Measurements from ENCODE around the gene BNC2. TPM values are rescaled to one million over a fixed set of nuclear protein-coding genes. Genes with fewer than 3 reads are reported as not detected.

BNC2 gene
- total RNA-seq, 1 experiment from 2014 or later: 11.7 TPM

DNA sequence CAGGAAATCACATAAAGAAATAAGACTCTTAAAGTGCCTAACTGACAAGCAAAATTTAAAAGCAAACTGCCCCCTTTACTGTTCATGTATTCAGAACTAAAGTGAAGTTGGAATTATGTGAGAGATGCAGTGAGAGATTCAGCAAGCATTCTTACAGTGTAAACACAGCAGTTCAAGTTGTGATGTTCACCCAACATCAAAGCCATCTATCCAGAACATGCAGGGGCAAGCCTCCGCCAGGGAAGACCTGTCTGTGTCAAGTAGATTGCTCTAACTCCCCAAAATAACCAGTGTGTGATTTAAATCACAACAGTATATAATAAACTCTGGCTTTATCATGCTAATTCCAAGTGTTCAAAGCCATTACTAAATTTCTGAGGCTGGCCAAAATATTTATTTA is 233.3 kb downstream of the BNC2 start:
- no TSS peak for BruUV-seq (replicated peaks)
- H4K20me1 ChIP-seq (ENCODE audit: low read length): no peaks in the 10 kb centered on the region
- no peak overlapping the region for H3K9ac ChIP-seq (ENCODE audit: low read length)
- ATAC-seq (no peak), DNase-seq (no peak)
- peaks cover 4% of the 10 kb centered on the region; the same call in 1 of the 2 replicates for H3K79me2 ChIP-seq (ENCODE audit: low read length)
- H3K27me3 ChIP-seq (ENCODE audit: low read length): no peaks in the 10 kb centered on the region
- no peak overlapping the region for H3K27ac ChIP-seq (ENCODE audit: low read length)
- no peaks in the 10 kb centered on the region for H3K4me1 ChIP-seq (ENCODE audit: insufficient read depth, low read length)
- POLR2A ChIA-PET (ENCODE audit: unreplicated experiment): interaction anchor here (0.6 kb wide), 1 partner anchor 27 kb away, joined by 4 read pairs; no protein-coding TSS in a partner anchor
- CTCF ChIA-PET: no interaction called here
- intact Hi-C loops (cut with micrococcal nuclease): no loop called here
- no peaks in the 10 kb centered on the region for H3F3A ChIP-seq (ENCODE audit: low read length, unreplicated experiment)
- H3K9me2 ChIP-seq (replicated peaks; ENCODE audit: low read length): no peaks in the 10 kb centered on the region
- TF ChIP-seq, protein P1, sequence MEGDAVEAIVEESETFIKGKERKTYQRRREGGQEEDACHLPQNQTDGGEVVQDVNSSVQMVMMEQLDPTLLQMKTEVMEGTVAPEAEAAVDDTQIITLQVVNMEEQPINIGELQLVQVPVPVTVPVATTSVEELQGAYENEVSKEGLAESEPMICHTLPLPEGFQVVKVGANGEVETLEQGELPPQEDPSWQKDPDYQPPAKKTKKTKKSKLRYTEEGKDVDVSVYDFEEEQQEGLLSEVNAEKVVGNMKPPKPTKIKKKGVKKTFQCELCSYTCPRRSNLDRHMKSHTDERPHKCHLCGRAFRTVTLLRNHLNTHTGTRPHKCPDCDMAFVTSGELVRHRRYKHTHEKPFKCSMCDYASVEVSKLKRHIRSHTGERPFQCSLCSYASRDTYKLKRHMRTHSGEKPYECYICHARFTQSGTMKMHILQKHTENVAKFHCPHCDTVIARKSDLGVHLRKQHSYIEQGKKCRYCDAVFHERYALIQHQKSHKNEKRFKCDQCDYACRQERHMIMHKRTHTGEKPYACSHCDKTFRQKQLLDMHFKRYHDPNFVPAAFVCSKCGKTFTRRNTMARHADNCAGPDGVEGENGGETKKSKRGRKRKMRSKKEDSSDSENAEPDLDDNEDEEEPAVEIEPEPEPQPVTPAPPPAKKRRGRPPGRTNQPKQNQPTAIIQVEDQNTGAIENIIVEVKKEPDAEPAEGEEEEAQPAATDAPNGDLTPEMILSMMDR (conservative IDR thresholded peaks at IDR 0.05; ENCODE audit: low read depth, low read length): no peak
- H3K36me3 ChIP-seq (ENCODE audit: low read depth, low read length): no peaks in the 10 kb centered on the region
- H3K9me3 ChIP-seq (ENCODE audit: low read length): no peaks in the 10 kb centered on the region
- no peak overlapping the region for H3K4me2 ChIP-seq (ENCODE audit: low read length)
- H2AFZ ChIP-seq (ENCODE audit: low read length): no peak overlapping the region
- no peak overlapping the region for H3K4me3 ChIP-seq (ENCODE audit: low read length)

DNA sequence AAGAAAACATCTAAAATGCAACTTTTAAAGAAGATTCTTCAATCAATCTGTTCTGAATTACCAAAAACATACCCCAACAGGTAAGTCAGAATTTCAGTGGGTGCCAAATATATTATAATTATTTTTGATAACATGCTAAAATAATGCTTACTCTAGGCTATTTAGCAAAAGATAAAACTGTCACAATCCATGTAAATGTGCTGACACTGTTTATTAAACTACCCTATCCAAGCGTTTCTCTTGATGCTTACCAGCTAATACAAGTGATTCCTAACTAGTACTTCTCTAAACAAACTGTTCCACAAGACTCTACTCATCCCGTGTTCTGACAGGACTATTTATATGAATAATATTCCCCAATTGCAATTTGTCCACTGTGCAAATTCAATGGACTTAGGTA is 236.7 kb downstream of the BNC2 start:
- Histone ChIP-seq H3K9ac (ENCODE audit: low read length) (no peak overlapping the region), H3K79me2 (ENCODE audit: low read length) (no peaks in the 10 kb centered on the region), H3K9me3 (ENCODE audit: low read length) (no peaks in the 10 kb centered on the region), H4K20me1 (ENCODE audit: low read length) (no peaks in the 10 kb centered on the region), H3F3A (ENCODE audit: low read length, unreplicated experiment) (no peaks in the 10 kb centered on the region), H3K4me1 (ENCODE audit: insufficient read depth, low read length) (no peaks in the 10 kb centered on the region), H3K4me2 (ENCODE audit: low read length) (no peak overlapping the region), H3K9me2 (replicated peaks; ENCODE audit: low read length) (no peaks in the 10 kb centered on the region), H3K4me3 (ENCODE audit: low read length) (no peak overlapping the region), H3K27me3 (ENCODE audit: low read length) (no peaks in the 10 kb centered on the region), H3K36me3 (ENCODE audit: low read depth, low read length) (no peaks in the 10 kb centered on the region), H2AFZ (ENCODE audit: low read length) (no peak overlapping the region), H3K27ac (ENCODE audit: low read length) (no peak overlapping the region)
- TF ChIP-seq EZH2phosphoT487 (IDR thresholded peaks at IDR 0.05; ENCODE audit: borderline replicate concordance, low read length) (no peak), EZH2 (IDR thresholded peaks at IDR 0.05; ENCODE audit: low read length, unreplicated experiment) (no peak)
- TF ChIP-seq, protein P1 (conservative IDR thresholded peaks at IDR 0.05; ENCODE audit: low read depth, low read length): no peak
- intact Hi-C loops (cut with micrococcal nuclease): no loop called here
- ChIA-PET POLR2A (ENCODE audit: unreplicated experiment) (no interaction called here), CTCF (no interaction called here)
- ATAC-seq (no peak), DNase-seq (no peak)
- no TSS peak for BruUV-seq (replicated peaks)

DNA sequence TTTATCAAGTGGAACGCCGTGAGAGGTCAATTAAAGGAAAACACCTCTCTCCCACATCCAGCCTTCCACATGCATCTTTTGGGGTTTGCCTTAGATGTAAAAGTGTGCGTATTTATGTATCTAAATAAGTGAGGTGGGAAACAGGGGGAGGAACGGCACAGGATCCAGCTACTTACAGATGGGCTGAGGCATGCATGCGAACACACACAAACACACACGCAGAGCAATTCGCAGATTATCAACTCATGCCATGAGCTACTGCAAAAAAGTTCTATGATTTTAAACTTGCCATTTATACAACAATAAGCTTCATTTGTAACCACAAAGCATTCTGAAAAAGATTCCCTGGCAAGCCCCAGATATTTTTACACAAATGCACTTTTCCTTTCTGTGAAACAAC is 242.1 kb downstream of the BNC2 start:
- H2AFZ ChIP-seq (ENCODE audit: low read length): no peak overlapping the region
- BruUV-seq (replicated peaks): no TSS peak
- CTCF ChIA-PET: no interaction called here

More for the DNA sequence above, 242.1 kb downstream of the BNC2 start:
- TF ChIP-seq EZH2phosphoT487 (IDR thresholded peaks at IDR 0.05; ENCODE audit: borderline replicate concordance, low read length): no peak
- TF ChIP-seq EZH2 (IDR thresholded peaks at IDR 0.05; ENCODE audit: low read length, unreplicated experiment): no peak
- TF ChIP-seq, protein P1 (conservative IDR thresholded peaks at IDR 0.05; ENCODE audit: low read depth, low read length): no peak
- Histone ChIP-seq H3K9me2 (replicated peaks; ENCODE audit: low read length) (no peaks in the 10 kb centered on the region), H3F3A (ENCODE audit: low read length, unreplicated experiment) (no peaks in the 10 kb centered on the region), H3K4me1 (ENCODE audit: insufficient read depth, low read length) (peaks cover 23% of the 10 kb centered on the region), H3K36me3 (ENCODE audit: low read depth, low read length) (no peaks in the 10 kb centered on the region), H4K20me1 (ENCODE audit: low read length) (no peaks in the 10 kb centered on the region), H3K4me3 (ENCODE audit: low read length) (no peak overlapping the region), H3K9me3 (ENCODE audit: low read length) (no peaks in the 10 kb centered on the region), H3K27me3 (ENCODE audit: low read length) (no peaks in the 10 kb centered on the region), H3K4me2 (ENCODE audit: low read length) (no peak overlapping the region), H3K9ac (ENCODE audit: low read length) (no peak overlapping the region), H3K79me2 (ENCODE audit: low read length) (peaks cover 9% of the 10 kb centered on the region; the same call in 1 of the 2 replicates), H3K27ac (ENCODE audit: low read length) (no peak overlapping the region)
- no peak for ATAC-seq
- POLR2A ChIA-PET (ENCODE audit: unreplicated experiment): no interaction called here
- intact Hi-C loops (cut with micrococcal nuclease): loop anchor here (5.0 kb wide), 2 partner anchors 74 to 239 kb away; no protein-coding TSS in a partner anchor
- DNase-seq: no peak
